GM18505 (cell line): ENCODE results near the gene OSGEP.
A peak's percentile ranks its signal among the peaks of the same experiment; 100 is the strongest.

Experiments
- ATAC-seq: cut with Tn5 transposase; IDR thresholded peaks from one replicate; pipeline ENCODE4 v1.9.1; 2021; ENCODE audit not compliant: unreplicated experiment
- POLR2A ChIP-seq: IDR thresholded peaks from 4 replicates; pipeline ENCODE4 v1.6.1; 2011; ENCODE audit warnings: borderline replicate concordance; ENCODE audit not compliant: insufficient read depth, insufficient read length; ENCODE audit errors: extremely low read depth

OSGEP gene

DNA sequence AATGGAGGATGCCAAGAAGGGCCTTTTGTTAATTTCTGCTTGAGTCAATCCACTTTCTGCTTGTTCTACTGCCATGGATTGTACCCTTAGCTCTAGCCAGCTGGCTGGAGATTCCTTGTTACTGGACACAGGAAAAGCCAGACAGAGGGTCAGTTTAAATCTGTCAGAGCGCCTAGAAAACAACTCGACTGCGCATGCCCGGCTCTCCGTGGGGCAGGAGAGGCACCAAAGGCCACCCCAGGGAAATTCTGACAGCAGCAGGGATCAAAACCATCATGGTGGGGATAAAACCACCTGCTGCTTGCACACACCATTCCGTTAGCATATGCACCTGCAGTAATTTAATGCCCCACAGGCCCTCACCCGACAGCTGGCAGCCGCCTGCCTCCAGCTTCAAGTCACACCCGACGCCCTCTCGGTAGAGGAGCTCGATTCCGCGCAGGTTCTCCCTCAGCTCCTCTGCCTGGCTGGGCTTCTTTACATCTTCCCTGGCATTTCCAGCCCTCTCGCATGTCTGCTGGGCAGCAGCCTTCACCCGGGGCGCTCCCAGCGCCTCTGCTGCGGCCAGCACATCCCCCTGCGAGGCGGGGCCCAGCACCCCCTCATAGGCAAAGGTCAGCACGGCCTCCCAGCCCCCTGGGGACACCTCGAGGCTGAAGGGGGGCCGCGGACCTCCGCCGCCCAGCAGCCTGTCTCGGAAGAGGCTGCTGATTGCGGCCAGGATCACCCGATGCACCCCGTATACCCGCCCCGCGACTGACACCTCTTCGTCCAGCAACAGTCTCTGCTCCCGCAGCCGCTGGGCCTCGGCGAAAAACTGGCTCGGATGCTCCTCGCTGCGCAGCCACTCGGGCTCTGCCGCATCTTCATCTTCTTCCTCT is 19.7 kb downstream of the OSGEP start:
- TF ChIP-seq POLR2A, result no peak
- no peak for ATAC-seq

DNA sequence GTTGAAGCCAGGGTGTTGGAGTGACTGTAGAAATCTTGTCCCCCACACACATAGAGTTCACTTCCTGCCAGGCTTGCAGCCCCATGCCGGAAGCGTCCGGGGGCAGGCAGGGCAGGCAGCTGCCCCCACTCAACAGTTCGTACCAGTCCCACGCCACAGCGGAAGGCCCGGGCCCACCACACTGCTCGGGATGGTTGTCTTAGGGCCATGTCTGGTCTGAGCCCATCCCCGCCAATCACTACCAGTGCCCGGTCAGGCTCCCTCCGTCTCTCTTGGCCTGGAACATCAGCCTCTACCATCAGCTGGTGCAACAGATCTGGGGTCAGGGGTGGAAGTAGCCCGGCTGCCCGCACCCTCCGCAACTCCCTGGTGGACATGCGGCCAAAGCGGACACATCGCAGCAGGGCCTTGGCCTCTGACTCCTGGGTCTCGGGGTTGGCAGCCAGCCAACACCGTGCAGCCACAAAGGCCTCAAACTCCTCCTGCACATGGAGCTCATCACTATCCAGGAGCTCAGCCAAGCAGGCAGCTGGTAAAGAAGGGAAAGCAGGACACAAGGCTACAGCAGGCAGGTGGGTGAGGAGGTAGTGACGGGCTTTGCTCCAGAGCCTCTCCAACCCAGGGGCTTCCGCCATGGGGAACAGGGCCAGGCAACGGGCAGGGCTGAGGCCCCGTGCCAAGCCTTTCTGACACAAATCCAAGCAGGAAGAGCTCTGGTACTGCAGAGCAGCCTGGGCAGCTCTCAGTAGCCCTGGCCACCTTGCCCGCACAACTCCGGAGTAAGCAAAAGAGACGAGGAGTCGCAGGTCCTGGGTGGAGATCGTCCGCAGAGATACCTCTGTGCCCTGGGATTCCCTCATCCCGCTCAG is 24.6 kb downstream of the OSGEP start:
- no peak for TF ChIP-seq POLR2A
- no peak for ATAC-seq

DNA sequence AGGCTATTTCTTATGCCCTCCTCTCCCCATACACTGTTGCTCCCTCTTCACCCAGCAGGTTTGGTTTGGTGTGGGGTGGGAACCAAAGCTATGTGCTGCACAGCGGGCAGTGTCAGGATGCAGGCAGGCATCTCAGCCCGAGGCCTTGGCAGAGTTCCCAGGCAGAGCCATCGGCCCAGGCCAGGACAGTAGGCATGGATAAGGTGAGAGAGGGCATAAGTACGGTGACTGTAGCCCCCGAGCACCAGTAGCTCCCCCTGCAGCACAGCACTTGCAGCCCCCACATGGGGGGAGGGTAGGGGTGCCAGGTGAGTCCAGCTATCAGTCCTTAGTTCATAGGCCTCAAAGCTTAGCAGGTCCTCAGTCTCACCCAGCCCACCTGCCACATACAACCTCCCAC is 25.8 kb downstream of the OSGEP start:
- TF ChIP-seq POLR2A, result no peak
- ATAC-seq, result no peak

DNA sequence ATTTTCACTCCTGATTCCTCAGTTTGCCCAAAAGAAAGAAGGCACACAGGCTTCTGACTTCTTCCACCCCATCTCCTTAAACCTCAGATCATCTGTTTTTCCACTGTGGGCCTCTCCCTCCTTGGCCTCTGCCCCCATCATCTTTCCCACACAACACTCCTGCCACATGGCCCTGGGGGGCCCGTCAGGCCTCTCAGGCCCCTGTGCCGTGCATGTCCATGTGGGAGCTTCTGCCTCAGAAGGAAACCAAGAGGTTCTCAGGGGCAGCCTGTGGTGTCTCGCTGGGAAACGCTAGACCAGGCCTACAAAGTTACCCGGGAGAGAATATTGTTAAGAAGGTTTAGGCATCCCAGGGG is 26.6 kb downstream of the OSGEP start:
- TF ChIP-seq POLR2A, result no peak
- peak; percentile 33 for ATAC-seq

DNA sequence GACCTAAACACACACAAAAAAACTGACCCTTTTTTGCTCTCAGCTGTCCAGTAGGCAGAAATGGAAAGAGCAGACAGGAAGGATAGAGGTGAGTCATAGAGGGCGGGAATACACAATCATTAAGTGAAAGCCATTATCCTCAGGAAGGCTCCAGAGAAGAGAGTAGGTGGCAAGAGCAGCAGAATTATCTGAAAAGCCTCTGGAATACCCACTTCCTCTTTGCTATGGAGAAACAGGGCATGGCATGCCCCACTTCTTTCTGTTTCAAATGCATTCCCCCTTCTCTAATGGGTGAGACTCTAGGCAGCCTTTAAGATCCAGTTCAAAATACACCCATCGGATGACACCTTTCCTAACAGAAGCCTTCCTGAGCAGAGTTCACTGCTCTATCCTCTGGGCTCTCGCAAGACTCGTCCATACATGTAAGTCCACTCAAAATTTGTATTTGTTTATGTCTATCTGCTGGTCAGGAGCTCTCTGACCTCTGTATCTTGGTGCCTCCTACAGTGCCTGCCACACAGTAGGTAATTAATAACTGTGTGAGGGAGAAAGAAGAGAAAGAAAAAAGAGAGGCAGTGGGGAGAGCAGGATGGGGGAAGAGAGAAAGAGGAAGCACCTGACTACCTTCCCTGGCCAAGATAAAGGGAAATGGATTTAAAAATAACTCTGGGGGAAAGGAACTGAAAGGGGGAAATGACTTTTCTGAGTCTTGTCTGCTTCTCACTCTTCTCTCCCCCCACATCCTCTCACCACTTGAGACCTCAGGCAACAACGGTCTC is 27.2 kb downstream of the OSGEP start:
- peak; percentile 83 for ATAC-seq
- no peak for TF ChIP-seq POLR2A

DNA sequence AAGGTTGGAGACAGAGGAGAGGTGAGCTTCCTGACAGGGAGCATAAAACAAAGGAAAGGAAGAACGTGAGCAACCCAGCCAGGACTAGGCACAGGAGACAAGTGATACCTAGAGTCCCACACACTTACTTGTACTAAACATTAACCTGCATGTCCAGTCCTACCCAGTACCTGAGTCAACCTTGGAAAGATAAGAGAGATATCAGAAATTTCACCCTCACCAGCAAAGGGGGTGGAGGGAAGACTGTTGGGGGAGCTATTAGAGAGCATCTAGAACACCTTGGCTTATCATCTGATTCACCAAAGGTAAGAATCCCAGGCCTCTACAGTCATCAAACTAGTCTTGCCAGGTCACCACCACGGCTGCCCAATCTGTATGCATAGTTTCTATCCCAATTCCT is 29.8 kb downstream of the OSGEP start:
- TF ChIP-seq POLR2A, result no peak
- no peak for ATAC-seq

DNA sequence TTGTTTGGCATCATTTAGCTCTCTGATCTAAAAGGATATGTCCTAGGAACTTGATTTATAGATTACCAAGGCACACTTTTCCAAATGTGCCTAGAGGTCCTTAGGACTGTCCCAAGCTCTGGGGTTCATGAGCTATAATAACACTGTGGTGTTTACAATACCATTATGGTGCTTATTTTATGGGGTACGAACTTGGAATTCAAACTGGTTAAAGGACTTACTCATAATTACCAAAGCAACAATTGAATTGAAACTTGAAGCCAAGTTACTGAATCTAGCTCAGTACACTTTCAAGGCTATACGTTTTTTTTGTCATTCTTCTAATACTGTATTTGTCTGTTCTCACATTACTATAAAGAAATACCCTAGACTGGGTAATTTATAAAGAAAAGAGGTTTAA is 31.7 kb downstream of the OSGEP start:
- ATAC-seq, result no peak
- TF ChIP-seq POLR2A, result no peak

DNA sequence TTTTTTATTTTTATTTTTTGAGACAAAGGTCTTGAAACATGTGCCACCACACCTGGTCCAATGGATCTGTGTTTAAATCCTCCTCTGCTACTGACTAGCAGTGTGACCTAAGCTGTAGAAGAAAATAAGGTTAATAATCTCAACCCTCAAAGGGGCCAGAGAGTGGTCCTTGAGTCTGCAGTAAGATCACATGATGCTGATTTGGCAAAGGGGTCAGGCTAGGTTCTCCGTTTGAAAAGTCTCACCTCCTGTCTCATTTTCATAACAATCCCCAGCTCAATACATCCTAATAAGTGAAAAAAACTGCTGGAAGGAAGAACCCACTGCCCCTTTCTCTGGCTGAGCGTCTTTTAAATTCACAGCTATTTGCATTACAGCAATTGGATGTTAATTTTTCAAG is 33.3 kb downstream of the OSGEP start:
- ATAC-seq, result no peak
- TF ChIP-seq POLR2A, result no peak

DNA sequence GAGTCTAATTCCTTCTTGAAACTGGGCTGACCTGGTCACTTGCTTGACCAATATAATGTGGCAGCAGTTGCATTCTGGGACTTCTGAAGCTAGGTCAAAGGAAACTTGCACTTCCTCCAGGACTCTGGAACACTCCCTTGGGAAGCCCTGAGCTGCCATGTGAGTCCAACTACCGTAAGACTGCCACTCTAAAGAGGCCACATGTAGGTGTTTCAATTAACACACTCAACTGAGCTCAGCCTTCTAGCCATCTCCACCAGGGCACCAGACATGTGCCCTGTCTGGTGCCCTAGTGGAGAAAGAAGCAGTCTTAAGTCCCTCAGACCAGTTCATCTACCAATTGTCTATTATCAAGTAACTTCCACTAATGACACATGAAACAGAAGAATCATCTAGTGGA is 35.2 kb downstream of the OSGEP start:
- no peak for ATAC-seq
- no peak for TF ChIP-seq POLR2A

DNA sequence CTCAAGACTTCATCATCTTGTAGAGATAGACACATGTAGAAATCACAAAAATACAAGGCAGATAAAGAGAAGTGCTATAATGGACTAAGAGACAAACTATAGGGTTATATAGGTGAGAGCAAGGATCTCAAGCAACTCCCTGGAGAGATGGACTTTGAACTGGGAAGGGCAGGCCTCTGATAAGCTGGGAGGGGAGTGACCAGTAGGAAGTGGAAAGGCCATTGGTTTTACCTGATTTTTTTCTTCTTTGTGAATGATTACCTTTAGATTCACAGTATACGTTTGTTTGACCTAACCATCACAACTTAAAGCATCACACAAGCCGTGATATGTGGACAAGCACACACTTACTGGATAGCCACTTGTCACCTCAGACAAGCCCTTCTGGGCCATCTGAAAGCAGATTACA is 36.1 kb downstream of the OSGEP start:
- no peak for TF ChIP-seq POLR2A
- ATAC-seq, result no peak

DNA sequence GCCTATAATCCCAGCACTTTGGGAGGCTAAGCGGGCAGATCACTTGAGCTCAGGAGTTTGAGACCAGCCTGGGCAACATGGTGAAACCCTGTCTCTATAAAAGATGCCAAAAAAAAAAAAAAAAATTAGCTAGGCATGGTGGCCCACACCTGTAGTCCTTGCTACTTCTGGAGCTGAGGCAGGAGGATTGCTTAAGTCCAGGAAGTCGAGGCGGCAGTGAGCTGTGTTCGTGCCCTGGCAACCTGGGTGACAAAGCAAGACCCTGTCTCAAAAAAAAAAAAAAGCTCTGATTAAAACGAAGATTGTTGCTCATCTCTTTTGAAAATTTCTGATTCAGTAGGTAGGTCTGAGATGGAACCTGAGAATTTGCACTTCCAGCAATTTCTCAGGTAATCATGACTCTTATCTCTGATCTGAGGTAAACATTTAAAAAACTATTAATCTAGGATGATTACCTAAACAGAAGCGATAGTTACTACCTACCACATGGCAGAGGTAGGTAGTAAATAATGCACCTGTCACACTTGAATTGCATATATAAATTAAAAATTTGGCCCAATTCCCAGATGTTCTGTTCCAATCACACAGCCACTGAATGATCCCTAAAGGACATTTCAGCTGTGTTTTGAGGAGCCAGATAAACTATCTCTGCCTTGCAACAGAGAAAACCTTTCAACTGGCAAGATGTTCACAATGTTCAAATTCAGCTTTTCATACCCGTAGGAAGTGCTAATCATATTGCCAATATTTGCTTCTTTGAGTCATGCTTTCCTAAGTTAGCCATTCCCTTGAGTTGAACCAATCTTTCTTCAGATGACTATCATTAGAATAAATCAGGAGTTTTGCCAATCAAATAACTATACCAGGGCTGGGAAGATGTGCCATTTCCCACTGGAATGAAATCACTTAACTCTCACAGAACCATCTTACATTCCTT is 37.1 kb downstream of the OSGEP start:
- TF ChIP-seq POLR2A, result no peak
- no peak for ATAC-seq

DNA sequence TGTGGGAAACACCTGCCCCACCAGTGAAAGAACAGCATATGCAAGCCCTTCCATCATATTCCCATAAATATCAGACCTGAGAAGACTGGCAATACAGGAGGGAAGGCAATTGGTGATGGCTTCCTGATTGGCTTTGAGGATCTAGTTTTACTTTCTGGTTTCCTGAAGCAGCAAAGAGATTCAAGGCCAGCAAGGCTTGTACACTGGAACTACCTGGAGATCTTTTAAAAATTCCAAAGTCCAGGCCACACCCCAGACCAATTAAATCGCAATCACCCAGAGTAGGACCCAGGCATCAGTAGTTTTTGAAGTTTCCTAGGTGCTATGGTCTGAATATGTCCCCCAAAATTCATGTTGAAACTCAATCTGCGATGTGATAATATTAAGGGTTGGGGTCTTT is 38.4 kb downstream of the OSGEP start:
- ATAC-seq, result no peak
- TF ChIP-seq POLR2A, result peak; percentile 21
